Left hindlimb (tissue), 1 donor: ENCODE results near the gene C5AR2.
"Not testable (repeated sequence)": the region's sequence is repeated elsewhere in the genome, so short reads cannot be mapped to it uniquely, and the experiment has no call there.

Experiments used
- DNase-seq: peaks from one replicate; pipeline ENCODE4 v3.0.0-alpha.2; 2018

The C5AR2 gene

GRCh38 chr19:47365455-47365854 lies 33.5 kb downstream of the C5AR2 start:
- not testable (repeated sequence) for DNase-seq

GRCh38 chr19:47370045-47370611 lies 38.2 kb downstream of the C5AR2 start:
- DNase-seq = no peak

GRCh38 chr19:47371261-47371660 lies 39.3 kb downstream of the C5AR2 start:
- DNase-seq = no peak

GRCh38 chr19:47372603-47373002 lies 40.6 kb downstream of the C5AR2 start:
- DNase-seq = no peak

- no peak for DNase-seq
Observed at GRCh38 chr19:47373246-47374240, 41.6 kb downstream of the C5AR2 start.

GRCh38 chr19:47374876-47375693 lies 43.1 kb downstream of the C5AR2 start:
- no peak for DNase-seq

- DNase-seq = no peak
Observed at GRCh38 chr19:47375694-47376588, 44.0 kb downstream of the C5AR2 start.

GRCh38 chr19:47376589-47377144 lies 44.7 kb downstream of the C5AR2 start:
- no peak for DNase-seq

- DNase-seq = no peak
Observed at GRCh38 chr19:47377208-47377701, 45.3 kb downstream of the C5AR2 start.

GRCh38 chr19:47377801-47378200 lies 45.8 kb downstream of the C5AR2 start:
- DNase-seq = no peak

- DNase-seq = no peak
Observed at GRCh38 chr19:47378246-47378645, 46.3 kb downstream of the C5AR2 start.

GRCh38 chr19:47379381-47379938 lies 47.5 kb downstream of the C5AR2 start:
- DNase-seq = no peak

- no peak for DNase-seq
Observed at GRCh38 chr19:47380559-47380958, 48.6 kb downstream of the C5AR2 start.

- no peak for DNase-seq
Observed at GRCh38 chr19:47381121-47381520, 49.1 kb downstream of the C5AR2 start.

GRCh38 chr19:47381653-47382279 lies 49.8 kb downstream of the C5AR2 start:
- DNase-seq = no peak

- DNase-seq = not testable (repeated sequence)
Observed at GRCh38 chr19:47383890-47384289, 51.9 kb downstream of the C5AR2 start.

- DNase-seq = not testable (repeated sequence)
Observed at GRCh38 chr19:47384533-47384932, 52.6 kb downstream of the C5AR2 start.

- not testable (repeated sequence) for DNase-seq
Observed at GRCh38 chr19:47386582-47386981, 54.6 kb downstream of the C5AR2 start.

GRCh38 chr19:47387623-47388022 lies 55.6 kb downstream of the C5AR2 start:
- not testable (repeated sequence) for DNase-seq

GRCh38 chr19:47388721-47389120 lies 56.7 kb downstream of the C5AR2 start:
- DNase-seq = not testable (repeated sequence)

- no peak for DNase-seq
Observed at GRCh38 chr19:47389150-47389556, 57.2 kb downstream of the C5AR2 start.
